T-helper 2 cell treated with Interferon-gamma antibody and Interleukin-4, amounts not matched to agents 100 ng/mL and 5 ng/mL, for 36 hours (primary cell): ENCODE results near the gene MOSPD3. TPM values are rescaled to one million over a fixed set of nuclear protein-coding genes. Genes with fewer than 3 reads are reported as not detected.
"Not testable (repeated sequence)": the region's sequence is repeated elsewhere in the genome, so short reads cannot be mapped to it uniquely, and the experiment has no call there.

Experiments
- intact Hi-C: fragments of 100-400 bp; cut with micrococcal nuclease; formaldehyde crosslinking; loops from one replicate; pipeline ENCODE4 v1.15.1; 2023
- total RNA-seq: library from RNA; stranded (reverse); gene quantifications from 2 replicates; pipeline ENCODE4 v1.2.3, GENCODE V29; 2022

Gene MOSPD3
- total RNA-seq, 1 donor from 2014 or later: 58.4 TPM

GRCh38 chr7:100662194-100662776 lies 49.9 kb downstream of the MOSPD3 start:
- intact Hi-C loops: not testable (repeated sequence)

Other genes starting within 250 kb of the MOSPD3 start
- gene PILRA, start 239.1 kb upstream of the MOSPD3 start, total RNA-seq: 11.5 and 12.2 TPM in 2 replicates
- 1.3 and 1.9 TPM in 2 replicates for gene ZCWPW1, start 183.8 kb upstream of the MOSPD3 start, total RNA-seq
- 42.6 and 44.4 TPM in 2 replicates for gene MEPCE, start 182.7 kb upstream of the MOSPD3 start, total RNA-seq
- 68.9 and 81.8 TPM in 2 replicates for gene PPP1R35, start 176.0 kb upstream of the MOSPD3 start, total RNA-seq
- 3.2 and 3.3 TPM in 2 replicates for gene SPACDR, start 148.3 kb upstream of the MOSPD3 start, total RNA-seq
- 90.2 and 95.7 TPM in 2 replicates for gene TSC22D4, start 133.3 kb upstream of the MOSPD3 start, total RNA-seq
- gene NYAP1, start 128.6 kb upstream of the MOSPD3 start, total RNA-seq: 0.11 TPM in 1 of 2 replicates, not detected in the other
- 39.2 and 41.3 TPM in 2 replicates for gene AGFG2, start 73.3 kb upstream of the MOSPD3 start, total RNA-seq
- gene SAP25, start 38.6 kb upstream of the MOSPD3 start, total RNA-seq: 21.4 and 22.5 TPM in 2 replicates
- gene LRCH4, start 26.4 kb upstream of the MOSPD3 start, total RNA-seq: 167 and 168 TPM in 2 replicates
- 1.0 and 1.2 TPM in 2 replicates for gene FBXO24, start 26.2 kb upstream of the MOSPD3 start, total RNA-seq
- gene PCOLCE, start 10.2 kb upstream of the MOSPD3 start, total RNA-seq: 13.3 and 14.4 TPM in 2 replicates
- gene TFR2, start 29.0 kb downstream of the MOSPD3 start, total RNA-seq: 11.7 and 13.5 TPM in 2 replicates
- gene ACTL6B, start 43.9 kb downstream of the MOSPD3 start, total RNA-seq: not detected in 2 replicates
- gene GNB2, start 61.2 kb downstream of the MOSPD3 start, total RNA-seq: 239 and 243 TPM in 2 replicates
- gene GIGYF1, start 81.7 kb downstream of the MOSPD3 start, total RNA-seq: 43.5 and 49.7 TPM in 2 replicates
- 45.4 and 46.8 TPM in 2 replicates for gene POP7, start 93.6 kb downstream of the MOSPD3 start, total RNA-seq
- gene EPO, start 107.9 kb downstream of the MOSPD3 start, total RNA-seq: not detected in 2 replicates
- not detected in 2 replicates for gene ZAN, start 121.1 kb downstream of the MOSPD3 start, total RNA-seq
- gene EPHB4, start 215.0 kb downstream of the MOSPD3 start, total RNA-seq: 1.5 and 1.7 TPM in 2 replicates
- 41.3 and 45.6 TPM in 2 replicates for gene SLC12A9, start 240.2 kb downstream of the MOSPD3 start, total RNA-seq